Pancreas (tissue), 10 donors: Measurements from ENCODE around the gene ADAMTSL4. TPM values are rescaled to one million over a fixed set of nuclear protein-coding genes. Genes with fewer than 3 reads are reported as not detected.
A peak's percentile ranks its signal among the peaks of the same experiment; 100 is the strongest.

Source experiments
- ATAC-seq, 4 donors: fragments of 200-7000 bp; cut with Tn5 transposase; one replicate each; pipeline versions ENCODE4 v1.8.0 to v1.9.1; 2020; ENCODE audit warnings: mild to moderate bottlenecking in 4 of 4, moderate library complexity in 4 of 4
- DNase-seq, 6 donors: peaks; one replicate each; pipeline ENCODE4 v3.0.0-alpha.2; 2020
- FAIRE-seq: peaks from 2 replicates; lab custom pipeline; 2012; peaks lifted over from hg19 to GRCh38; lab: Jason Lieb, UNC
- H3K27ac ChIP-seq, 4 donors: fragments of 200-600 bp; sonication (generic); 1 replicate in 3 of 4; 2 replicates in 1 of 4; pipeline versions ENCODE4 v1.5.0 to v1.8.0; 2020
- H3K27me3 ChIP-seq, 4 donors: fragments of 200-600 bp; one replicate each; pipeline ENCODE4 v1.8.0; 2021
- H3K36me3 ChIP-seq, 3 donors: fragments of 200-600 bp; sonication (generic) in 1 of 3; one replicate each; pipeline versions ENCODE4 v1.5.0 to v1.8.0; 2020 to 2021
- H3K4me1 ChIP-seq, 3 donors: fragments of 200-600 bp; one replicate each; pipeline ENCODE4 v1.8.0; 2021
- H3K4me3 ChIP-seq, 4 donors: fragments of 200-600 bp; sonication (generic) in 2 of 4; one replicate each; pipeline versions ENCODE4 v1.5.0 to v1.8.0; 2020 to 2021
- H3K9me3 ChIP-seq, 4 donors: fragments of 200-600 bp; one replicate each; pipeline ENCODE4 v1.8.0; 2021
- CTCF ChIP-seq, 4 donors: fragments of 200-600 bp; sonication (generic) in 3 of 4; IDR thresholded peaks; one replicate each; pipeline versions ENCODE4 v1.5.0 to v1.8.0; 2021; ENCODE audit warnings: antibody characterized with exemption in 4 of 4
- WGBS, 2 donors: extraction: QIAGEN DNeasy Blood & Tissue Kit; methylation state at CpG; one replicate each; pipeline ENCODE4 v1.1.7; 2013; 5-methylcytosine and 5-hydroxymethylcytosine counted together
- intact Hi-C, 3 donors: fragments of 100-400 bp; cut with DNase I; formaldehyde crosslinking; loops; one replicate each; pipeline versions ENCODE4 v1.11.1 to v1.14.2; 2022
- polyA plus RNA-seq, 2 donors: library from polyadenylated mRNA; stranded (reverse); fragments of 200-250 nt; gene quantifications; one replicate each; pipeline ENCODE4 v1.2.3, GENCODE V29; 2013
- total RNA-seq, 6 donors: library from RNA; stranded (reverse); fragmentation: NEBNext Ultra II Directional in 4 of 6; extraction: Animal tissue kit (Norgen Biotek cat#: 25700) in 4 of 6; gene quantifications; one replicate each; pipeline versions ENCODE4 v1.2.1 to v1.2.4, GENCODE V29; 2021 to 2023
- donor health status: healthy with polysubstance abuse.
- donor health status: DM: no; HTN: no; CAD: no; lungs with moderate emphysema.
- donor health status: DM: no; HTN: no; CAD: no.
- donor health status: control.
- donor health status: control.
- donor health status: Bipolar disorder and iron deficiency.
- donor health status: DM: yes; HTN: yes; CAD: no.
- donor health status: DM: no; HTN: no; CAD: no.
- donor health status: DM: no; HTN: no; CAD: no.
- donor health status: DM: yes; HTN: yes; CAD: no.

Gene ADAMTSL4
- total and polyA plus RNA-seq, 8 donors: 1.3 to 8.0 (median 3.4) TPM

- 58 to 69% methylated on average over 1 of the region's 1 CpG for WGBS, 2 donors
- FAIRE-seq: no peak
These were observed 27.8 kb upstream of the ADAMTSL4 start for GRCh38 chr1:150521196-150521968.

GRCh38 chr1:150525348-150525747 lies 23.9 kb upstream of the ADAMTSL4 start:
- Histone ChIP-seq H3K4me1 (peaks cover 3 to 7% (median 3%) of the 10 kb centered on the region in 3 donors), H3K27me3 (no peaks in the 10 kb centered on the region), H3K4me3 (no peak overlapping the region), H3K27ac (no peak overlapping the region), H3K9me3 (no peaks in the 10 kb centered on the region), H3K36me3 (no peaks in the 10 kb centered on the region)
- FAIRE-seq: no peak
- intact Hi-C loops: no loop called here
- no peak for DNase-seq
- no peak for TF ChIP-seq CTCF (IDR thresholded peaks at IDR 0.05)
- 88 to 90% methylated on average over 3 of the region's 3 CpGs for WGBS, 2 donors
- ATAC-seq: no peak

More at GRCh38 chr1:150521196-150521968, 27.8 kb upstream of the ADAMTSL4 start:
- H3K4me1 ChIP-seq: peaks cover 0 to 2% (median under 1%) of the 10 kb centered on the region in 3 donors
- no peaks in the 10 kb centered on the region for H3K9me3 ChIP-seq
- H3K36me3 ChIP-seq: no peaks in the 10 kb centered on the region
- no peaks in the 10 kb centered on the region for H3K27me3 ChIP-seq
- no peak for TF ChIP-seq CTCF (IDR thresholded peaks at IDR 0.05)
- no peak overlapping the region for H3K27ac ChIP-seq
- DNase-seq (no peak), ATAC-seq (no peak)
- no peak overlapping the region for H3K4me3 ChIP-seq
- intact Hi-C loops: no loop called here

GRCh38 chr1:150528196-150528595 lies 21.0 kb upstream of the ADAMTSL4 start:
- Histone ChIP-seq H3K36me3 (no peaks in the 10 kb centered on the region), H3K4me1 (peaks cover 3 to 13% (median 9%) of the 10 kb centered on the region in 3 donors), H3K27me3 (no peaks in the 10 kb centered on the region), H3K9me3 (no peaks in the 10 kb centered on the region), H3K27ac (peak overlapping the region in 1 of 4 donors; percentile 83), H3K4me3 (no peak overlapping the region)
- ATAC-seq: no peak
- intact Hi-C loops: no loop called here
- no peak for TF ChIP-seq CTCF (IDR thresholded peaks at IDR 0.05)
- no peak for FAIRE-seq
- no peak for DNase-seq
- 94 to 100% methylated on average over 1 of the region's 1 CpG for WGBS, 2 donors

- Histone ChIP-seq H3K4me1 (peaks cover 3 to 13% (median 10%) of the 10 kb centered on the region in 3 donors), H3K4me3 (no peak overlapping the region), H3K27ac (peak overlapping the region; percentile 3 to 83 (median 64)), H3K36me3 (no peaks in the 10 kb centered on the region), H3K9me3 (no peaks in the 10 kb centered on the region), H3K27me3 (no peaks in the 10 kb centered on the region)
- ATAC-seq: peak; percentile 68 to 79 (median 70)
- DNase-seq: peak in 1 of 6 donors; percentile 38
- FAIRE-seq: no peak
- TF ChIP-seq CTCF (IDR thresholded peaks at IDR 0.05): no peak
- intact Hi-C loops: no loop called here
- 6 to 10% methylated on average over 4 of the region's 4 CpGs for WGBS, 2 donors
These were observed 20.2 kb upstream of the ADAMTSL4 start for GRCh38 chr1:150529017-150529416.
